ENCODE results near the gene LRRC75A.
"Not testable (repeated sequence)": the region's sequence is repeated elsewhere in the genome, so short reads cannot be mapped to it uniquely, and the experiment has no call there.

The LRRC75A gene

GRCh38 chr17:16455997-16456741 is 35.8 kb downstream of the LRRC75A start:
- CTCF ChIA-PET, result interaction anchor here (6.8 kb wide), 1 partner anchor 64 kb away, joined by 150 read pairs; no protein-coding TSS in a partner anchor
- peaks cover 0 to 10% (median 3%) of the 10 kb centered on the region in 4 experiments for H3K36me3 ChIP-seq (ENCODE audit: control insufficient read depth in 4 of 4, insufficient read depth in 4 of 4, low read length in 3 of 4)
- H3K4me1 ChIP-seq (ENCODE audit: control extremely low read depth in 1 of 4, control insufficient read depth in 4 of 4, insufficient read depth in 4 of 4, low read length in 3 of 4), result no peaks in the 10 kb centered on the region
- POLR2A ChIA-PET, result no interaction called here
- no peak overlapping the region for H3K27ac ChIP-seq (ENCODE audit: insufficient read depth in 1 of 2, low read depth in 1 of 2, low read length in 2 of 2, poor library complexity in 1 of 2, severe bottlenecking in 2 of 2)
- no peaks in the 10 kb centered on the region for H3K27me3 ChIP-seq (replicated peaks in 2 of 5; ENCODE audit: control insufficient read depth in 4 of 5, insufficient read depth in 5 of 5, low read length in 4 of 5)
- 84% methylated on average over 5 of the region's 5 CpGs for WGBS (ENCODE audit: insufficient coverage)
- no peak overlapping the region for H3K4me3 ChIP-seq (ENCODE audit: control insufficient read depth in 1 of 7, extremely low read depth in 1 of 7, insufficient read depth in 4 of 7, low read depth in 2 of 7, low read length in 6 of 7)
- no peaks in the 10 kb centered on the region for H3K9me3 ChIP-seq (ENCODE audit: control extremely low read depth in 1 of 5, control insufficient read depth in 4 of 5, insufficient read depth in 2 of 5, low read depth in 1 of 5, low read length in 4 of 5)
- DNase-seq, result no peak

GRCh38 chr17:16453493-16453851 is 38.5 kb downstream of the LRRC75A start:
- ChIA-PET POLR2A (no interaction called here), CTCF (interaction anchor here (0.6 to 6.8 kb wide), 19 partner anchors 9 to 133 kb away, joined by 3 to 150 read pairs (median 6); partner anchors contain the start of gene TRPV2)
- no peak overlapping the region for H3K4me3 ChIP-seq (ENCODE audit: control insufficient read depth in 1 of 7, extremely low read depth in 1 of 7, insufficient read depth in 4 of 7, low read depth in 2 of 7, low read length in 6 of 7)

DNA sequence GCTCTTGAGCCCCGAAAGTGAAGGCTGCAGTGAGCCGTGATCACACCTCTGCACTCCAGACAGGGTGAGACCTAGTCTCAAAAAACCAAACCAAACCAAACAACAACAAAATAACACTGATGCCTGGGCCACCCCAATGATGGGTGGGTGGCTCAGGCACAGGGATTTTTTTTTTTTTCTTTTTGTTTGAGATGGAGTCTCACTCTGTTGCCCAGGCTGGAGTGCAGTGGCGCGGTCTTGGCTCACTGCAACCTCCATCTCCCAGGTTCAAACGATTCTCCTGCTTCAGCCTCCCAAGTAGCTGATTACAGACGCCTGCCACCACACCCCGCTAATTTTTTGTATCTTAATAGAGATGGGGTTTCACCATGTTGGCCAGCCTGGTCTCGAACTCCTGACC is 39.7 kb downstream of the LRRC75A start:
- H3K27me3 ChIP-seq (replicated peaks in 2 of 5; ENCODE audit: control insufficient read depth in 4 of 5, insufficient read depth in 5 of 5, low read length in 4 of 5); POLR2A ChIA-PET; H3K4me3 ChIP-seq (ENCODE audit: control insufficient read depth in 1 of 7, extremely low read depth in 1 of 7, insufficient read depth in 4 of 7, low read depth in 2 of 7, low read length in 6 of 7); H3K27ac ChIP-seq (ENCODE audit: insufficient read depth in 1 of 2, low read depth in 1 of 2, low read length in 2 of 2, poor library complexity in 1 of 2, severe bottlenecking in 2 of 2); H3K9me3 ChIP-seq (ENCODE audit: control extremely low read depth in 1 of 5, control insufficient read depth in 4 of 5, insufficient read depth in 2 of 5, low read depth in 1 of 5, low read length in 4 of 5); DNase-seq; H3K4me1 ChIP-seq (ENCODE audit: control extremely low read depth in 1 of 4, control insufficient read depth in 4 of 4, insufficient read depth in 4 of 4, low read length in 3 of 4): not testable (repeated sequence)
- CTCF ChIA-PET, result interaction anchor here (0.7 to 6.8 kb wide), 17 partner anchors 8 to 710 kb away, joined by 3 to 150 read pairs (median 5); partner anchors contain the start of gene LRRC75A
- WGBS (ENCODE audit: insufficient coverage), result 100% methylated on average over 1 of the region's 8 CpGs
- peaks cover 3 to 32% (median 21%) of the 10 kb centered on the region in 4 experiments for H3K36me3 ChIP-seq (ENCODE audit: control insufficient read depth in 4 of 4, insufficient read depth in 4 of 4, low read length in 3 of 4)

More at GRCh38 chr17:16453493-16453851, 38.5 kb downstream of the LRRC75A start:
- H3K36me3 ChIP-seq (ENCODE audit: control insufficient read depth in 4 of 4, insufficient read depth in 4 of 4, low read length in 3 of 4), result peaks cover 5 to 21% (median 11%) of the 10 kb centered on the region in 4 experiments
- no peaks in the 10 kb centered on the region for H3K4me1 ChIP-seq (ENCODE audit: control extremely low read depth in 1 of 4, control insufficient read depth in 4 of 4, insufficient read depth in 4 of 4, low read length in 3 of 4)
- no peak for DNase-seq
- no peaks in the 10 kb centered on the region for H3K27me3 ChIP-seq (replicated peaks in 2 of 5; ENCODE audit: control insufficient read depth in 4 of 5, insufficient read depth in 5 of 5, low read length in 4 of 5)
- no peaks in the 10 kb centered on the region for H3K9me3 ChIP-seq (ENCODE audit: control extremely low read depth in 1 of 5, control insufficient read depth in 4 of 5, insufficient read depth in 2 of 5, low read depth in 1 of 5, low read length in 4 of 5)
- H3K27ac ChIP-seq (ENCODE audit: insufficient read depth in 1 of 2, low read depth in 1 of 2, low read length in 2 of 2, poor library complexity in 1 of 2, severe bottlenecking in 2 of 2), result no peak overlapping the region
- 90% methylated on average over 4 of the region's 4 CpGs for WGBS (ENCODE audit: insufficient coverage)

DNA sequence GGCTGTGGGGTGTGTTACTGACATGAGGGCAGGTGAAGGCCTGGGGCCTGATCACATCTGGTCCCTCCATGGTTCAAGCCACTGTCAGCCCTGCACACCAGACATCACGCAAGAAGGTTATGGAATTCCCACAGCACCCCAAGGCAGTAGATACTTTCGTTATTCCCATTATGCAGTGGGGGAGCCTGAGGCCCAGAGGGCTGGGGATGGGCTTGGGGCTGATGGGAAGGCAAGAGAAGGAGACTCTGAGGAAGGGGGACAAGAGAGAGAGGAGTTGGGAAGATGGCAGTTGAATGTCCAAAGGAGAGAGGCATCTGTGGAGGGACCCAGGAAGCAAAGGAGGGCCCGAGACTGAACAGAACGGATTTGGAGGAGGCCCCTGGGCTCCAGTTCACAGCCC is 42.0 kb downstream of the LRRC75A start:
- peaks cover 0 to 4% (median 0%) of the 10 kb centered on the region in 4 experiments for H3K4me1 ChIP-seq (ENCODE audit: control extremely low read depth in 1 of 4, control insufficient read depth in 4 of 4, insufficient read depth in 4 of 4, low read length in 3 of 4)
- DNase-seq, result no peak
- H3K27me3 ChIP-seq (replicated peaks in 2 of 5; ENCODE audit: control insufficient read depth in 4 of 5, insufficient read depth in 5 of 5, low read length in 4 of 5), result no peaks in the 10 kb centered on the region
- peaks cover 2 to 48% (median 34%) of the 10 kb centered on the region in 4 experiments for H3K36me3 ChIP-seq (ENCODE audit: control insufficient read depth in 4 of 4, insufficient read depth in 4 of 4, low read length in 3 of 4)
- no peak overlapping the region for H3K4me3 ChIP-seq (ENCODE audit: control insufficient read depth in 1 of 7, extremely low read depth in 1 of 7, insufficient read depth in 4 of 7, low read depth in 2 of 7, low read length in 6 of 7)
- no peaks in the 10 kb centered on the region for H3K9me3 ChIP-seq (ENCODE audit: control extremely low read depth in 1 of 5, control insufficient read depth in 4 of 5, insufficient read depth in 2 of 5, low read depth in 1 of 5, low read length in 4 of 5)
- CTCF ChIA-PET, result interaction anchor here (0.7 to 12.4 kb wide), 8 partner anchors 10 to 78 kb away, joined by 3 to 150 read pairs (median 4); no protein-coding TSS in a partner anchor
- WGBS (ENCODE audit: insufficient coverage), result no CpG with 5 or more reads among the region's 4 CpGs
- POLR2A ChIA-PET, result interaction anchor here (1.2 kb wide), 1 partner anchor 10 kb away, joined by 4 read pairs; no protein-coding TSS in a partner anchor
- no peak overlapping the region for H3K27ac ChIP-seq (ENCODE audit: insufficient read depth in 1 of 2, low read depth in 1 of 2, low read length in 2 of 2, poor library complexity in 1 of 2, severe bottlenecking in 2 of 2)

DNA sequence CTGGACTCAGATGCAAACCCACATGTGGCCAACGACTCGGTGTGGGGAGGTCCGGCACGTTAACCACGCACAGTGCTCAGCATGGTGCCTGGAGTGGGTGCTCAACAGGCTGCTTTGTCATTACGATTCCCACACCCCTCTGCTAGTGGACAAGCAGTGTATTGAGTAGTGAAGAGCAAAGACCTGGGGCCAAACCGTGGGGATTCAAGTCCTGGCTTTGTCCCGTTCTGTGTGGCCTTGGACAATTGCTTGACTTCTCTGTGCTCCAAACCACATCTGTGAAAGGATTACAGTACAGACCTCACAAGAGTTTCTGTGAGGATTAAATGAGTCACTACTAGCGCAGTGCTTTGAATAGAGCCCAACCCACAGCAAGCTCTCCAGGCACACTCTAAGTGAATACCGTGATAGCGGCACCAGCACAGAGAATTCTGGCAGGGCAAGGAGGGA is 42.8 kb downstream of the LRRC75A start:
- Histone ChIP-seq H3K27me3 (replicated peaks in 2 of 5; ENCODE audit: control insufficient read depth in 4 of 5, insufficient read depth in 5 of 5, low read length in 4 of 5) (no peaks in the 10 kb centered on the region), H3K27ac (ENCODE audit: insufficient read depth in 1 of 2, low read depth in 1 of 2, low read length in 2 of 2, poor library complexity in 1 of 2, severe bottlenecking in 2 of 2) (no peak overlapping the region), H3K4me3 (ENCODE audit: control insufficient read depth in 1 of 7, extremely low read depth in 1 of 7, insufficient read depth in 4 of 7, low read depth in 2 of 7, low read length in 6 of 7) (no peak overlapping the region), H3K4me1 (ENCODE audit: control extremely low read depth in 1 of 4, control insufficient read depth in 4 of 4, insufficient read depth in 4 of 4, low read length in 3 of 4) (peaks cover 0 to 5% (median 0%) of the 10 kb centered on the region in 4 experiments), H3K9me3 (ENCODE audit: control extremely low read depth in 1 of 5, control insufficient read depth in 4 of 5, insufficient read depth in 2 of 5, low read depth in 1 of 5, low read length in 4 of 5) (no peaks in the 10 kb centered on the region), H3K36me3 (ENCODE audit: control insufficient read depth in 4 of 4, insufficient read depth in 4 of 4, low read length in 3 of 4) (peaks cover 2 to 53% (median 37%) of the 10 kb centered on the region in 4 experiments)
- POLR2A ChIA-PET, result no interaction called here
- no peak for DNase-seq
- CTCF ChIA-PET, result interaction anchor here (0.7 to 12.4 kb wide), 4 partner anchors 9 to 74 kb away, joined by 3 to 68 read pairs (median 3); no protein-coding TSS in a partner anchor
- WGBS (ENCODE audit: insufficient coverage), result over 99% methylated on average over 8 of the region's 11 CpGs

DNA sequence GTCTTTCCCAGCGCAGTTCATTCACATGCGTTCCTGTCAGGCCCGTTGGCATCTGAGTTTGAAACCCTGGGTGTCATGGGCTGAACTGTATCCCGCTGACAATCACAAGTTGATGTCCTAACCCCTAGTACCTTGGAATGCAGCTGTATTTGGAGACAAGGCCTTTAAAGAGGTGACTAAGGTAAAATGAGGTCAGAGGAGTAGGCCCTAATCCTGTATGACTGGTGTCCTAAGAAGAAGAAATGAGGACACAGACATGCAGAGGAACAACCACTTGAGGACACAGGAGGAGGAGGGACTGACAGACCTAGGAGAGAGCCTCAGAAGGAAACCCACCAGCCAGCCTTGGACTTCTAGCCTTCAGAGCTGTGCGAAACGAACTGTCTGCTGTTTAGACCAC is 43.5 kb downstream of the LRRC75A start:
- Histone ChIP-seq H3K36me3 (ENCODE audit: control insufficient read depth in 4 of 4, insufficient read depth in 4 of 4, low read length in 3 of 4) (peaks cover 2 to 59% (median 40%) of the 10 kb centered on the region in 4 experiments), H3K4me3 (ENCODE audit: control insufficient read depth in 1 of 7, extremely low read depth in 1 of 7, insufficient read depth in 4 of 7, low read depth in 2 of 7, low read length in 6 of 7) (no peak overlapping the region), H3K9me3 (ENCODE audit: control extremely low read depth in 1 of 5, control insufficient read depth in 4 of 5, insufficient read depth in 2 of 5, low read depth in 1 of 5, low read length in 4 of 5) (no peaks in the 10 kb centered on the region), H3K27me3 (replicated peaks in 2 of 5; ENCODE audit: control insufficient read depth in 4 of 5, insufficient read depth in 5 of 5, low read length in 4 of 5) (no peaks in the 10 kb centered on the region), H3K27ac (ENCODE audit: insufficient read depth in 1 of 2, low read depth in 1 of 2, low read length in 2 of 2, poor library complexity in 1 of 2, severe bottlenecking in 2 of 2) (no peak overlapping the region), H3K4me1 (ENCODE audit: control extremely low read depth in 1 of 4, control insufficient read depth in 4 of 4, insufficient read depth in 4 of 4, low read length in 3 of 4) (peaks cover 0 to 10% (median 0%) of the 10 kb centered on the region in 4 experiments)
- DNase-seq, result no peak
- POLR2A ChIA-PET, result no interaction called here
- CTCF ChIA-PET, result interaction anchor here (0.6 to 12.4 kb wide), 3 partner anchors 42 to 137 kb away, joined by 3 to 68 read pairs (median 3); no protein-coding TSS in a partner anchor
- 93% methylated on average over 3 of the region's 6 CpGs for WGBS (ENCODE audit: insufficient coverage)

GRCh38 chr17:16447676-16448075 is 44.3 kb downstream of the LRRC75A start:
- Histone ChIP-seq H3K27me3 (replicated peaks in 2 of 5; ENCODE audit: control insufficient read depth in 4 of 5, insufficient read depth in 5 of 5, low read length in 4 of 5) (no peaks in the 10 kb centered on the region), H3K9me3 (ENCODE audit: control extremely low read depth in 1 of 5, control insufficient read depth in 4 of 5, insufficient read depth in 2 of 5, low read depth in 1 of 5, low read length in 4 of 5) (no peaks in the 10 kb centered on the region), H3K4me1 (ENCODE audit: control extremely low read depth in 1 of 4, control insufficient read depth in 4 of 4, insufficient read depth in 4 of 4, low read length in 3 of 4) (peaks cover 0 to 14% (median 2%) of the 10 kb centered on the region in 4 experiments), H3K27ac (ENCODE audit: insufficient read depth in 1 of 2, low read depth in 1 of 2, low read length in 2 of 2, poor library complexity in 1 of 2, severe bottlenecking in 2 of 2) (no peak overlapping the region), H3K4me3 (ENCODE audit: control insufficient read depth in 1 of 7, extremely low read depth in 1 of 7, insufficient read depth in 4 of 7, low read depth in 2 of 7, low read length in 6 of 7) (no peak overlapping the region), H3K36me3 (ENCODE audit: control insufficient read depth in 4 of 4, insufficient read depth in 4 of 4, low read length in 3 of 4) (peaks cover 2 to 68% (median 47%) of the 10 kb centered on the region in 4 experiments)
- no peak for DNase-seq
- ChIA-PET CTCF (interaction anchor here (0.6 to 12.4 kb wide), 3 partner anchors 42 to 138 kb away, joined by 3 to 68 read pairs (median 3); no protein-coding TSS in a partner anchor), POLR2A (no interaction called here)
- WGBS (ENCODE audit: insufficient coverage), result 85% methylated on average over 6 of the region's 8 CpGs
